GM18502 (cell line): Measurements from ENCODE around the gene CBLN3.
A peak's percentile ranks its signal among the peaks of the same experiment; 100 is the strongest.

Source experiments
- ATAC-seq: cut with Tn5 transposase; IDR thresholded peaks from one replicate; pipeline ENCODE4 v1.9.1; 2021; ENCODE audit warnings: mild to moderate bottlenecking; ENCODE audit not compliant: unreplicated experiment, poor library complexity

Gene CBLN3

GRCh38 chr14:24439830-24440605 is 10.6 kb upstream of the CBLN3 start:
- ATAC-seq: no peak

GRCh38 chr14:24439257-24439656 is 9.8 kb upstream of the CBLN3 start:
- ATAC-seq: no peak

GRCh38 chr14:24438223-24439097 is 9.0 kb upstream of the CBLN3 start:
- no peak for ATAC-seq

GRCh38 chr14:24437736-24438067 is 8.2 kb upstream of the CBLN3 start:
- ATAC-seq: no peak

GRCh38 chr14:24437020-24437735 is 7.7 kb upstream of the CBLN3 start:
- ATAC-seq: no peak

GRCh38 chr14:24436355-24437019 is 7.0 kb upstream of the CBLN3 start:
- ATAC-seq: peak; percentile 46

GRCh38 chr14:24435998-24436354 is 6.5 kb upstream of the CBLN3 start:
- no peak for ATAC-seq

GRCh38 chr14:24435192-24435810 is 5.8 kb upstream of the CBLN3 start:
- no peak for ATAC-seq

GRCh38 chr14:24434676-24435075 is 5.2 kb upstream of the CBLN3 start:
- no peak for ATAC-seq

GRCh38 chr14:24434036-24434435 is 4.6 kb upstream of the CBLN3 start:
- ATAC-seq: no peak

GRCh38 chr14:24432259-24433131 is 3.0 kb upstream of the CBLN3 start:
- no peak for ATAC-seq

- ATAC-seq: peak; percentile 65
These were observed 2.2 kb upstream of the CBLN3 start for GRCh38 chr14:24431569-24432258.

GRCh38 chr14:24430682-24431568 is 1.5 kb upstream of the CBLN3 start:
- ATAC-seq: peak; percentile 39

- peak; percentile 64 for ATAC-seq
These were observed 744 bp upstream of the CBLN3 start for GRCh38 chr14:24430143-24430681.

GRCh38 chr14:24428628-24429394 is 657 bp downstream of the CBLN3 start:
- no peak for ATAC-seq
